ENCODE measurements around the gene RHEBL1.

- TF ChIP-seq CTCF (IDR thresholded peaks at IDR 0.05; ENCODE audit: low read depth, low read length, poor library complexity, severe bottlenecking), result no peak
- TF ChIP-seq EZH2phosphoT487 (IDR thresholded peaks at IDR 0.05; ENCODE audit: borderline replicate concordance, low read length), result no peak
These were observed 54.6 kb downstream of the RHEBL1 start for GRCh38 chr12:49015196-49015595.
